Measurements from ENCODE around the gene TMPRSS15. TPM values are rescaled to one million over a fixed set of nuclear protein-coding genes. Genes with fewer than 3 reads are reported as not detected.

The TMPRSS15 gene
- total RNA-seq, 1 experiment from 2014 or later, result not detected

DNA sequence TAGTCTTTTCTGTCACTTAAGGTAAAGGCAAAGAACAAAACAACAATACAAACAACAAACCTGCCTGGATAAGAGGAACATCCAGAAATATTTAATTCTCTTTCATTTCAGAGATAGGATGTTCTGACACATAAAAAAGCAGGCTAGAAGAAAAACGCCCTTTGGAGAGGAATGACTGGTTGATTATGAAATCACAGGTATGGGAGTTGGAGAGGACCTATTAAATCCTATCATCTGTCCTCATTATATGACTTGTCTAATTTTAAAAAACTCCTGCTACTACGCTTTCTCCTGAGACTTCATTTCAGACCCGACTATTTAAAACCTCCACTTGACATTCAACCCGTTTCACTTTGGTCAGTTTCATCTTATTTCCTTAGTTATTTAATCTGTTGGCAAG is 54.1 kb downstream of the TMPRSS15 start:
- no peak for DNase-seq (ENCODE audit: low spot score)
- Histone ChIP-seq H3K27ac (ENCODE audit: low read depth, low read length, poor library complexity, severe bottlenecking) (no peak overlapping the region), H3K4me1 (ENCODE audit: insufficient read depth, low read length, poor library complexity, severe bottlenecking) (no peaks in the 10 kb centered on the region), H3K4me3 (ENCODE audit: low read depth, low read length, poor library complexity, severe bottlenecking) (no peak overlapping the region), H3K27me3 (replicated peaks; ENCODE audit: insufficient read depth, low read depth, low read length, poor library complexity) (no peaks in the 10 kb centered on the region), H3K9me3 (ENCODE audit: low read depth, low read length, poor library complexity, severe bottlenecking) (no peaks in the 10 kb centered on the region), H3K36me3 (ENCODE audit: insufficient read depth, low read length, poor library complexity, severe bottlenecking) (no peaks in the 10 kb centered on the region)
- intact Hi-C loops (cut with micrococcal nuclease; ENCODE audit: unreplicated experiment), result no loop called here
- BruUV-seq (replicated peaks), result no TSS peak
- CTCF ChIA-PET, result no interaction called here
- POLR2A ChIA-PET (ENCODE audit: low non-redundant PET), result no interaction called here
- TF ChIP-seq CTCF (conservative IDR thresholded peaks at IDR 0.05; ENCODE audit: low read depth, low read length) (no peak), EZH2 (IDR thresholded peaks at IDR 0.05; ENCODE audit: borderline replicate concordance, low read depth, low read length, poor library complexity, severe bottlenecking) (no peak)

DNA sequence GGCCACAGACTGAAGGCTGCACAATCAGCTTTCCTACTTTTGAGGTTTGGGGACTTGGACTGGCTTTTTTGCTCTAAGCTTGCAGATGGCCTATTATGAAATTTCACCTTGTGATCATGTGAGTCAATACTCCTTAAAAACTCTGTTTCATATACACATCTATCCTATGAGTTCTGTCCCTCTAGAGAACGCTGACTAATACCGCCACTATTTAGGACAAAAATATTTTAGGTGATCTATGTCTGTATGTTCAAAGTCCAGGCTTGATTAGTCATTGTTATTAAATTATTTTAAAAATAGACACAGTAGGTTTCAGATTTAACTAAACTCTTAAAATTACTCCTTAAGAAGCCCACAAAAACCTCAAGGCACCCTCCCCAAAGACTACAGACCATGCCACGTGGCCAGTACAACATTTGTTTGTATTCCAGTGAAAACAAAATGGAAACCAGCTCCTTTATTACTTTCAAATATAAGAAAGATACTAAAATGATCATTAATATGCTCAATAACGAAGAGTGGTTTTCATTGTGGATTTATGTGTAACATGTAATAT is 63.1 kb downstream of the TMPRSS15 start:
- TF ChIP-seq CTCF (conservative IDR thresholded peaks at IDR 0.05; ENCODE audit: low read depth, low read length), result no peak
- no peak for TF ChIP-seq EZH2 (IDR thresholded peaks at IDR 0.05; ENCODE audit: borderline replicate concordance, low read depth, low read length, poor library complexity, severe bottlenecking)
- peaks cover 3% of the 10 kb centered on the region for H3K9me3 ChIP-seq (ENCODE audit: low read depth, low read length, poor library complexity, severe bottlenecking)
- H3K27me3 ChIP-seq (replicated peaks; ENCODE audit: insufficient read depth, low read depth, low read length, poor library complexity), result no peaks in the 10 kb centered on the region
- no peak overlapping the region for H3K4me3 ChIP-seq (ENCODE audit: low read depth, low read length, poor library complexity, severe bottlenecking)
- intact Hi-C loops (cut with micrococcal nuclease; ENCODE audit: unreplicated experiment), result no loop called here
- ChIA-PET POLR2A (ENCODE audit: low non-redundant PET) (no interaction called here), CTCF (no interaction called here)
- H3K4me1 ChIP-seq (ENCODE audit: insufficient read depth, low read length, poor library complexity, severe bottlenecking), result no peaks in the 10 kb centered on the region
- no peak overlapping the region for H3K27ac ChIP-seq (ENCODE audit: low read depth, low read length, poor library complexity, severe bottlenecking)
- no peak for DNase-seq (ENCODE audit: low spot score)
- no peaks in the 10 kb centered on the region for H3K36me3 ChIP-seq (ENCODE audit: insufficient read depth, low read length, poor library complexity, severe bottlenecking)
- no TSS peak for BruUV-seq (replicated peaks)

DNA sequence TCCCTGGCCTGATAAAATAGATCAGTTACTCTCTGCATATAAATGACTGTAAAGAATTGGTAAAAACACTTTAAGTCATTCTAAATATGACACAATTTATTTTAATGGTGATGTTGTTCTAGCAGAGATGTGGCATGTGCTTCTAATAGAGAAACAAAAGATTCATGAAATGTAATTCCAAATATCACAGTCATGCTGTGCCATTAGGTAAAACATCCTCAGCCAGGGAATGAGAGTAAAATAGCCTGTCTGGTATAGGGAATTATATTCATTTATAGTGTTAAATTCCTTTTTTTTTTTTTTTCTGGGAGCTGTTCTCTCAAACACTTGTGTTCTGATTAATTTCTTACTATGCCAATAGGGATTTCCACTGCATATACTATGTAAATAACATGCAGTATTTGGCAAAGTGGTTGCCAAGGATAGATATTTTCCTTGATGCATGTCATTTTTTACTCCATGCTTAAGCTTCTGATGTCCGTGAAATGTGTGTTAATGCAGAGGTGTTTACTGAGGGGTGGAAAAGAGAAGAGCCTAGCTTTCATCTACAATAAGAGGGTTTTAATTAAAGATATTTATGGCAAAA is 67.8 kb downstream of the TMPRSS15 start:
- TF ChIP-seq EZH2 (IDR thresholded peaks at IDR 0.05; ENCODE audit: borderline replicate concordance, low read depth, low read length, poor library complexity, severe bottlenecking) (no peak), CTCF (conservative IDR thresholded peaks at IDR 0.05; ENCODE audit: low read depth, low read length) (no peak)
- POLR2A ChIA-PET (ENCODE audit: low non-redundant PET), result no interaction called here
- no peaks in the 10 kb centered on the region for H3K4me1 ChIP-seq (ENCODE audit: insufficient read depth, low read length, poor library complexity, severe bottlenecking)
- DNase-seq (ENCODE audit: low spot score), result no peak
- H3K36me3 ChIP-seq (ENCODE audit: insufficient read depth, low read length, poor library complexity, severe bottlenecking), result no peaks in the 10 kb centered on the region
- BruUV-seq (replicated peaks), result no TSS peak
- CTCF ChIA-PET, result no interaction called here
- intact Hi-C loops (cut with micrococcal nuclease; ENCODE audit: unreplicated experiment), result no loop called here
- no peak overlapping the region for H3K4me3 ChIP-seq (ENCODE audit: low read depth, low read length, poor library complexity, severe bottlenecking)
- H3K9me3 ChIP-seq (ENCODE audit: low read depth, low read length, poor library complexity, severe bottlenecking), result peaks cover 3% of the 10 kb centered on the region
- no peaks in the 10 kb centered on the region for H3K27me3 ChIP-seq (replicated peaks; ENCODE audit: insufficient read depth, low read depth, low read length, poor library complexity)
- no peak overlapping the region for H3K27ac ChIP-seq (ENCODE audit: low read depth, low read length, poor library complexity, severe bottlenecking)

All from A673 (cell line).